RPMI8226 (cell line): Measurements from ENCODE around the gene RHBDD2.
"Not testable (repeated sequence)": the region's sequence is repeated elsewhere in the genome, so short reads cannot be mapped to it uniquely, and the experiment has no call there.

ENCODE experiments used
- DNase-seq: peaks from one replicate; pipeline ENCODE4 v3.0.0-alpha.2; 2015

Gene RHBDD2

GRCh38 chr7:75878769-75879611, at the start of gene RHBDD2:
Gene RHBDD2 (plus strand): TSS chr7:75879034. CDS start chr7:75879083, 49 bp downstream.
- DNase-seq: peak; percentile 98

GRCh38 chr7:75829656-75830055, 49.2 kb upstream of the RHBDD2 start:
- peak; percentile 41 for DNase-seq

DNA sequence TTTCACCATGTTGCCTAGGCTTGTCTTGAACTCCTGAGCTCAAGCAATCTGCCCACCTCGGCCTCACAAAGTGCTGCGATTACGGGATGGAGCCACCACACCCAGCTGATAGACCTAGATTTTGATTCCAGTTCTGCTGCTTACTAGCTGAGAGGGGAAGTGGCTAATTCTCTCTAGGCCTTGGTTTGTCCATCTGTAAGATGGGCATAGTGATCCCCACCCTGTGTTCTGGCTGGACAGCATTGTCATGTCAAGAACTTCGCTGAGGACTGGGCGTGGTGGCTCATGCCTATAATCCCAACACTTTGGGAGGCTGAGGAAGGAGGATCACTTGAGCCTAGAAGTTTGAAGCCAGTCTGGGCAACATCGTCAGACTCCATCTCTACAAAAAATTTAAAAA, 47.9 kb upstream of the RHBDD2 start:
- DNase-seq: no peak

DNA sequence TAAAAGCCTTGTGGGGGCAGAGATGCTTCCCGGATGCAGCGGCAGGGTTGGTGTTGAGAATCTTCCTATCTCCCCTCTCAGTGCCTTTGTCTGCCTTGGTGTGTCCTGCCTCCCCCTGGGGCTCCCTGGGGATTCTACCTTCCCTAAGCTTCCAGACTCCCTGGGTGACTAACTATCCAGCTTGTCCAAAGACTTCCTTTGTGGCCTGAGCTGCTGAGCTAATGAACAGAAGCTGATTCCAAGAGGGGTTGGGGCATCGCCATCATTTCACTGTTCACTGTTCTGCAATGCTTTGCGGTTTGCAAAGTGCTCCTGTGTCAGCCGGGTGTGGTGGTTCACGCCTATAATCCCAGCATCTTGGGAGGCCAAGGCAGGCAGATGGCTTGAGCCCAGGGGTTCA, 45.2 kb upstream of the RHBDD2 start:
- not testable (repeated sequence) for DNase-seq

DNA sequence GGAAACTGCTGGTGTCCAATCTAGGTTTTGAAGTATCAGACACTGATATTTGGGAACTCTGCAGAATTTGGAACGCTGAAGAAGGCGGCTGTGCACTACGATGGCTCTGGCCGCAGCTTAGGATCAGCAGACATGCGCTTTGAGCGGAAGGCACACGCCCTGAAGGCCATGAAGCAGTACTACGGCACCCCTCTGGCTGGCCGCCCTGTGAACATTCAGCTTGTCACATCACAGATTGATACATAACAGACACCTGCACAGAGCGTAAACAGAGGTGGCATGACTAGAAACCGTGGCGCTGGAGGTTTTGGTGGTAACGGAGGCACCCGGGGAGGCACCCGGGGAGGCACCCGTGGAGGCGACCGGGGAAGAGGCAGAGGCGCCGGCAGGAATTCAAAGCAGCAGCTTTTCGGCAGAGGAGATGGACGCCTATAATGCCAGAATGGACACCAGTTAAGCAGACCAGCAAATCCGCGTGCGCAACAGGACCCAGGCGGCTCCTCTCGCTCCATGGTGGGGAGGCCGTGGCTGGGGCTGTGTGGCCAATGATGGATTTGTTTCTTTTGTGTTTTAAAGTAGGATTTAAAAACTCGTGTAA, 43.0 kb upstream of the RHBDD2 start:
- DNase-seq: no peak

DNA sequence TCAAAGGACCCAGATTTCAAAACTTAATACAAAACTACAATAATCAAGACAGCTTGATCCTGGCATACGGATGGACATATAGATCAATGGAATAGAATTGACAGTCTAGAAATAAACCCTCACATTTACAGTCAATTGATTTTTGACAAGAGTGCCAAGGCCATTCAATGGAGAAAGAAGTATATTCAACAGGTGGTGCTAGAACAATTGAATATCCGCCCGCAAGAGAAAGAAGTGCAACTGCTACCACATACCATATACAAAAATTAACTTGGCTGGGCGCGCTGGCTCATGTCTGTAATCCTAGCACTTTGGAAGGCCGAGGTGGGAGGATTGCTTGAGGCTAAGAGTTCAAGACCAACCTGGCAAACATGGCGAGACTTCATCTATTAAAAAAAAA, 42.0 kb upstream of the RHBDD2 start:
- no peak for DNase-seq

DNA sequence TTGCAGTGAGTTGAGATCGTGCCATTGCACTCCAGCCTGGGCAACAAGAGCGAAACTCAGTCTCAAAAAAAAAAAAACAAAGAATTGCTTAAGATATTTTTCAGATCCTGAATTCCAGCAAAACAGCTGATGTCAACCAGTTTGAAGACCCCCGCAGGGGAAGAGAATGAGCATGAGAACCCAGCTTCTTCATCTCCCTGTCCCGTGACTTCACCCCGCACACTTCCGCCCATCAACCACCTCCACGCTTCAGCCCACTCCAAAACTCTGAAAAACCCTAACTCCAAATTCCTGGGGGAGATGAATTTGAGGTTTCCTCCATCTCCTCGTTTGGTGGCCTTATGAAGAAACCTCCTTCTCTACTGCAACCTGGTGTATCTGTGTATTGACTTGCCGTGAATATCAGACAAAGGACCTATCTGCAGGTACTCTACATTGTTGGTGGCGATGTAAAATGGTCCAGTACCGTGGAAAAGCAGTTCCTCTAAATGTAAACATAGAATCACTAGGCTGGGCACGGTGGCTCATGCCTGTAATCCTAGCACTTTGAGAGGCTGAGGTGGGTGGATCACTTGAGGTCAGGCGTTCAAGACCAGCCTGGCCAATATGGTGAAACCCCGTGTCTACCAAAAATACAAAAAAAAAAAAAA, 40.4 kb upstream of the RHBDD2 start:
- not testable (repeated sequence) for DNase-seq

- DNase-seq: no peak
Measured at GRCh38 chr7:75840029-75840428, 38.8 kb upstream of the RHBDD2 start.

- DNase-seq: no peak
Measured at GRCh38 chr7:75842836-75843446, 35.9 kb upstream of the RHBDD2 start.

DNA sequence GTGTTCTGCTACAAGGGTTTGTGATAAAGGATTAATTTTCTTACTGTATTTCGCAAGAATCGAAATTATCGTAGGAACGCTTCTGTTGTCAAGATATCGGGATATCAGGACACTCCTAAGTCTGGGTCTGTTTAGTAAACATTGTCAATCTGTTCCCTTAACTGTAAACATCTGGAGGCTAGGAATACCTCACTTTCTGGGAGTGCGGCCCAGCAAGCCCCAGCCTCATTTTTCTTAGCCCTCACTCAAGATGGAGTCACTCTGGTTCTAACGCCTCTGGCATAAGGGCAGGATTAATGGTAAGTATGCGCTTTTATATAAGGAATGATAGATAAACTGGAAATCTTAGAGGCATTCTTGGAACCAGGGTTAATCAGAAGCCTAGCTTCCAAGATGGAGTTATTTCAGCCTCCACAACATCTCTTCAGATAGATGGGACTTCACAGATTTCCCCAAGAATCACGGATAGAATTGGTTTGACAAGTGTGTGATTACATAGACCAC, 35.2 kb upstream of the RHBDD2 start:
- no peak for DNase-seq

DNA sequence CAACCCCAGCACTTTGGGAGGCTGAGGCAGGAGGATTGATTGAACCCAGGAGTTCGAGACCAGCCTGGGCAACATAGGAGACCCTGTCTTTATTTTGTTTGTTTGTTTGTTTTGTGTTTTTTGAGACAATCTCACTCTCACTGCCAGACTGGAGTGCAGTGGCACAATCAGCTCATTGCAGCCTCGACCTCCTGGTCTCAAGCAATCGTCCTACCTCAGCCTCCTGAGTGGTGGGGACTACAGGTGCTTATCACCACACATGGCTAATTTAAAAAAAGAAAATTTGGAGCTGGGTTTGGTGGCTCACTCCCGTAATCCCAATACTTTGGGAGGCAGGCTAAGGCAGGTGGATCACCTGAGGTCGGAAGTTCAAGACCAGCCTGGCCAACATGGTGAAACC, 34.7 kb upstream of the RHBDD2 start:
- no peak for DNase-seq

- not testable (repeated sequence) for DNase-seq
Measured at GRCh38 chr7:75845132-75845531, 33.7 kb upstream of the RHBDD2 start.

- DNase-seq: no peak
Measured at GRCh38 chr7:75847707-75848106, 31.1 kb upstream of the RHBDD2 start.

DNA sequence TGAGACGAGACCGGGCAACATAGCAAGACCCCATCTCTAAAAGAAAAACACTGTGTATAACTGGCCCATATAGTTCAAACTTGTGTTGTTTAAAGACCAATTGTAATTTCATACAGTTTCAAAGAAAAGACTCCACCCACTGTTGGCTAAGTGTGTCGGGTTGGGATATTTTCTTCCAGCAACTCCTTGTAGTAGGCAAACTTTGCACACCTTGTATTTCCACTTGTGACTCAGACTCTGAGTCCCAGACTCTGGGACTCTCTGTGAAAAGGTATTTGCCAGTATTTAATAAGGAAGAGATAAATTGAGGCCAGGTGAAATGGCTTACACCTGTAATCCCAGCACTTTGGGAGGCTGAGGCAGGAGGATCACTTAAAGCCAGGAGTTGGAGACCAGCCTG, 29.3 kb upstream of the RHBDD2 start:
- no peak for DNase-seq

GRCh38 chr7:75850235-75850634, 28.6 kb upstream of the RHBDD2 start:
- DNase-seq: no peak

DNA sequence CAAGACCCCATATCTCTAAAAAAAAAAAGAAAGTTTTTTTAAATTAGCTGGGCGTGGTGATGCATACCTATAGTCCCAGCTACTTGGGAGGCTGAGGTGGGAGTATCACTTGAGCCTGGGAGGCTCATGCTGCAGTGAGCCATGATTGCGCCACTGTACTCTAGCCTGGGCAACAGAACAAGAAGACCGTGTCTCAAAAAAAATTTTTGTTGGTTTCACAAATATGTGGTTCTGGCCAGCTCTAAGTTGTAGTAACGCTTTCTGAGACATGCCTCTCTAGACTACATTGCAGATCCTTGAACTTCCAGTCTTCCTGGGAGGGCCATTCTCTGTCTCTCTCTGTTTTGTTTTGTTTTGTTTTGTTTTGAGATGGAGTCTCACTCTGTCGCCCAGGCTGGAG, 24.6 kb upstream of the RHBDD2 start:
- DNase-seq: no peak

- DNase-seq: not testable (repeated sequence)
Measured at GRCh38 chr7:75854813-75855345, 24.0 kb upstream of the RHBDD2 start.

DNA sequence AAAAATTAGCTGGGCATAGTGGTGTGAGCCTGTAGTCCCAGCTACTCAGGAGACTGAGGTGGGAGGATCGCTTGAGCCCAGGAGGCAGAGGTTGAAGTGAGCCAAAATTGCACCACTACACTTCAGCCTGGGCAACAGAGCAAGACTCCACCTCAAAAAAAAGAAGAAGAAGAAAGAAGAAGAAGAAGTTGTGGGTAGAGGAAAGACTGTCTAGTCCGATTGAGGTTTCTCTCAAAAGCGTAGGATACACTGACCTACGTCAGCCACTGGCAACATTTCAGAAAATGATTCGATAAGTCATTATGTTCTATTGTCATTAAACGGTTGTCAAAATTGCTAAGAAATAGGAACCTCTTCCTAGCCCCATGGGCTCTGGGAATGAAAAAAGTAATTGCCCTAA, 22.3 kb upstream of the RHBDD2 start:
- no peak for DNase-seq

DNA sequence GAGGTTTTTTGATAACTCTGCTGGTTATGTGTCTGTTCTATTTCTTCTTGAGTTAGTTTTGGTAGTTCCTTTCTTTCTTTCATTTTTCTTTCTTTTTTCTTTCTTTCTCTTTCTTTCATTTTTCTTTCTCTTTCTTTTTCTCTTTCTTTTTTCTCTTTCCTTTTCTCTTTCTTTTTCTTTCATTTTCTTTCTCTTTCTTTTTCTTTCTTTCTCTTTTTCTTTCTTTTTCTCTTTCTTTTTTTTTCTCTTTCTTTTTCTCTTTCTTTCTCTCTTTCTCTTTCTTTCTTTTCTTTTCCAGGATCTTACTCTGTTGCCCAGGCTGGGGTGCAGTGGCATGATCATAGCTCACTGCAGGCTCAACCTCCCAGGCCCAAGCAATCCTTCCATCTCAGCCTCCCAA, 20.4 kb upstream of the RHBDD2 start:
- DNase-seq: no peak

- no peak for DNase-seq
Measured at GRCh38 chr7:75861636-75862035, 17.2 kb upstream of the RHBDD2 start.

GRCh38 chr7:75864251-75864650, 14.6 kb upstream of the RHBDD2 start:
- DNase-seq: not testable (repeated sequence)

- DNase-seq: no peak
Measured at GRCh38 chr7:75866114-75866488, 12.7 kb upstream of the RHBDD2 start.
